Glutamatergic neuron (in vitro differentiated cells): Measurements from ENCODE around the gene NPIPB2. TPM values are rescaled to one million over a fixed set of nuclear protein-coding genes. Genes with fewer than 3 reads are reported as not detected.

Source experiments
- DNase-seq: peaks from one replicate; pipeline ENCODE4 v3.0.0; 2022
- H3K27ac Mint-ChIP-seq: one replicate; pipeline ENCODE4 v1.8.0; 2020; ENCODE audit warnings: mild to moderate bottlenecking, mixed read lengths, inconsistent platforms; ENCODE audit not compliant: unreplicated experiment
- H3K27me3 Mint-ChIP-seq: one replicate; pipeline ENCODE4 v1.8.0; 2020; ENCODE audit warnings: mild to moderate bottlenecking, moderate library complexity, mixed read lengths, inconsistent platforms; ENCODE audit not compliant: unreplicated experiment
- H3K36me3 Mint-ChIP-seq: one replicate; pipeline ENCODE4 v1.8.0; 2020; ENCODE audit warnings: mild to moderate bottlenecking, mixed read lengths, inconsistent platforms; ENCODE audit not compliant: unreplicated experiment
- H3K4me1 Mint-ChIP-seq: one replicate; pipeline ENCODE4 v1.8.0; 2020; ENCODE audit warnings: mild to moderate bottlenecking, low read depth, mixed read lengths, inconsistent platforms; ENCODE audit not compliant: unreplicated experiment
- H3K4me3 Mint-ChIP-seq: one replicate; pipeline ENCODE4 v1.8.0; 2020; ENCODE audit warnings: mild to moderate bottlenecking, mixed read lengths, inconsistent platforms; ENCODE audit not compliant: unreplicated experiment
- H3K9me3 Mint-ChIP-seq: one replicate; pipeline ENCODE4 v1.8.0; 2020; ENCODE audit warnings: mild to moderate bottlenecking, moderate library complexity, mixed read lengths, inconsistent platforms; ENCODE audit not compliant: unreplicated experiment
- total RNA-seq: library from RNA; stranded (reverse); fragmentation: NEBNext Ultra II Directional; extraction: Animal tissue kit (Norgen Biotek cat#: 25700); gene quantifications from one replicate; pipeline ENCODE4 v1.2.1, GENCODE V29; 2021; ENCODE audit not compliant: unreplicated experiment
- TF ChIP-seq, protein P1 (sequence below): fragments of 200-600 bp; sonication (generic); IDR thresholded peaks from one replicate; pipeline ENCODE4 v1.5.0; 2021; ENCODE audit not compliant: partially characterized antibody, unreplicated experiment

NPIPB2 gene
- total RNA-seq, 1 donor from 2014 or later = 14.4 TPM

DNA sequence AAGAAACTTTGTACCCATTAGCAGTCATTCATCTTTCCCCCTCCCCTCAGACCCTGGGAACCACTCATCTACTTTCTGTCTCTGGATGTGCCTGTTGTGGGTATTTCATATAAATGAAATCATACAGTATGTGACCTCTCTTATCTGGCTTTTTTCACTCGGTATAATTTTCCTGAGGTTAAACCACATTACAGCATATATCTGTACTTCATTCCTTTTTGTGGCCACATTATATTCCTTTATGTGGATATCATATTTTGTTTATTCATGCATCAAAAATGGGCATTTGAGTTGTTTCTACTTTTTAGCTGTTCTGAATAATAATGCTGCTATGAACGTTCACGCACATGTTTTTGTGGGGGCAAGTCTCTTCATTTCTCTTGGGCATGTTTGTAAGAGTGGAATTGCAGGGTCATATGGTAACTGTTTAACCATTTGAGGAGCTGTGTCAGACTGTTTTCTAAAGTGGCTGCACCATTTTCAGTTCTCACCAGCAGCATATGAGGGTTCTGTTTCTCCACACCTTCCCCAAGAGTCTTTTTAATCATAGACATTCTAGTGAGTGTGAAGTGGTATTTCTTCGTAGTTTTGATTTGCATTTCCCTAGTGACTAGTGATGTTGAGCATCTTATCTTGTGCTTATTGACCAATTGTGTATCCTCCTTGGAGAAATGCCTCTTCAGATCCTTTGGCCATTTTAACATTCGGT is 38.4 kb upstream of the NPIPB2 start:
- H3K27ac Mint-ChIP-seq = no peak overlapping the region
- peaks cover 3% of the 10 kb centered on the region for H3K27me3 Mint-ChIP-seq
- peaks cover 28% of the 10 kb centered on the region for H3K4me1 Mint-ChIP-seq
- H3K4me3 Mint-ChIP-seq = no peak overlapping the region
- no peaks in the 10 kb centered on the region for H3K36me3 Mint-ChIP-seq
- H3K9me3 Mint-ChIP-seq = peaks cover 7% of the 10 kb centered on the region
- no peak for DNase-seq
- TF ChIP-seq, protein P1, sequence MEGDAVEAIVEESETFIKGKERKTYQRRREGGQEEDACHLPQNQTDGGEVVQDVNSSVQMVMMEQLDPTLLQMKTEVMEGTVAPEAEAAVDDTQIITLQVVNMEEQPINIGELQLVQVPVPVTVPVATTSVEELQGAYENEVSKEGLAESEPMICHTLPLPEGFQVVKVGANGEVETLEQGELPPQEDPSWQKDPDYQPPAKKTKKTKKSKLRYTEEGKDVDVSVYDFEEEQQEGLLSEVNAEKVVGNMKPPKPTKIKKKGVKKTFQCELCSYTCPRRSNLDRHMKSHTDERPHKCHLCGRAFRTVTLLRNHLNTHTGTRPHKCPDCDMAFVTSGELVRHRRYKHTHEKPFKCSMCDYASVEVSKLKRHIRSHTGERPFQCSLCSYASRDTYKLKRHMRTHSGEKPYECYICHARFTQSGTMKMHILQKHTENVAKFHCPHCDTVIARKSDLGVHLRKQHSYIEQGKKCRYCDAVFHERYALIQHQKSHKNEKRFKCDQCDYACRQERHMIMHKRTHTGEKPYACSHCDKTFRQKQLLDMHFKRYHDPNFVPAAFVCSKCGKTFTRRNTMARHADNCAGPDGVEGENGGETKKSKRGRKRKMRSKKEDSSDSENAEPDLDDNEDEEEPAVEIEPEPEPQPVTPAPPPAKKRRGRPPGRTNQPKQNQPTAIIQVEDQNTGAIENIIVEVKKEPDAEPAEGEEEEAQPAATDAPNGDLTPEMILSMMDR = no peak

DNA sequence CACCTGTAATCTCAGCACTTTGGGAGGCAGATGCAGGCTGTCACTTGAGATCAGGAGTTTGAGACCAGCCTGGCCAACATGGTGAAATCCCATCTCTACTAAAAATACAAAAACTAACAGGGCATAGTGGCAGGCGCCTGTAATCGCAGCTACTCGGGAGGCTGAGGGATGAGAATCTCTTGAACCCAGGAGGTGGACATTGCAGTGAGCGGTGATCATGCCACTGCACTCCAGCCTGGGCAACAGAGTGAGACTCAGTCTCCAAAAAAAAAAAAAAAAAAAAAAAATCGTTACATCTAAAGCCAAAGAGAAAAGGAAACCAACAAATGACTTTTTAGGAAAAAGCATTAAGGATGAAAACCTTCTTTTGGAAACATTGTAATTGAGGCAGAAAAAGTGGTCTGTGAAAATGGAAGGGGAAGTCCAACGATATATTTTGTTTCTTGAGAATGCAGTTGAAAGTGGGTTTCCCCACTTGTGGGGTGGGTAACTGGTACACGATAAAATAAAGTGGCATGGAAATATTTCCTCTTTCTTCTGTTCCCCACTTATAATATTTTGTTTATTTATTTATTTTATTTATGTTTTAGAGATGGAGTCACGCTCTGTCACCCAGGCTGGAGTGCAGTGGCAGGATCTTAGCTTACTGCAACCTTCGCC is 37.3 kb upstream of the NPIPB2 start:
- Mint-ChIP-seq H3K4me1 (peaks cover 28% of the 10 kb centered on the region), H3K36me3 (no peaks in the 10 kb centered on the region)

DNA sequence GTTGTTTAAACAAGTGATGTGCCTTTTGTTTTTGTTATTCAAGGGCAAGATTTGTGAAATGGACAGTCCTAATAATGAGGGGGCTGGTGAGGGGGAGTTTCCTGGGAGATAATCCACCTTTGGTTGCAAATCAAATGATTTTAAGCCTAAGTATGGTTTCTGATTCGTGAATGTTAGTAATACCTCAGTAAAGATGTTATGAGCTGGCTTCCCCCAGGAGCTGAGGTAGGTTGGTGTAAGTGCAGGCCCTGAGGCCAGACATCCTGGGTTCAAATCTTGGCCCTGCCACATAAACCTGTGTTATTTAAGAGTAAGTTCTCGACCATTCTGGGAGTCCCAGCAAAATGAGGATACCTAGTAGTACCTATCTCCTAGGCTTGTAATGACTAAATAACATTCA is 36.2 kb upstream of the NPIPB2 start:
- H3K4me1 Mint-ChIP-seq = peaks cover 26% of the 10 kb centered on the region
- TF ChIP-seq, protein P1 = no peak
- H3K27me3 Mint-ChIP-seq = peaks cover 3% of the 10 kb centered on the region
- peak overlapping the region; percentile 93 for H3K4me3 Mint-ChIP-seq
- no peaks in the 10 kb centered on the region for H3K36me3 Mint-ChIP-seq
- H3K27ac Mint-ChIP-seq = peak overlapping the region; percentile 29
- H3K9me3 Mint-ChIP-seq = peaks cover 8% of the 10 kb centered on the region
- no peak for DNase-seq

More for the DNA sequence above, 37.3 kb upstream of the NPIPB2 start:
- Mint-ChIP-seq H3K27me3 (peaks cover 3% of the 10 kb centered on the region), H3K4me3 (no peak overlapping the region), H3K27ac (no peak overlapping the region), H3K9me3 (peaks cover 8% of the 10 kb centered on the region)
- TF ChIP-seq, protein P1 = no peak
- DNase-seq = no peak

DNA sequence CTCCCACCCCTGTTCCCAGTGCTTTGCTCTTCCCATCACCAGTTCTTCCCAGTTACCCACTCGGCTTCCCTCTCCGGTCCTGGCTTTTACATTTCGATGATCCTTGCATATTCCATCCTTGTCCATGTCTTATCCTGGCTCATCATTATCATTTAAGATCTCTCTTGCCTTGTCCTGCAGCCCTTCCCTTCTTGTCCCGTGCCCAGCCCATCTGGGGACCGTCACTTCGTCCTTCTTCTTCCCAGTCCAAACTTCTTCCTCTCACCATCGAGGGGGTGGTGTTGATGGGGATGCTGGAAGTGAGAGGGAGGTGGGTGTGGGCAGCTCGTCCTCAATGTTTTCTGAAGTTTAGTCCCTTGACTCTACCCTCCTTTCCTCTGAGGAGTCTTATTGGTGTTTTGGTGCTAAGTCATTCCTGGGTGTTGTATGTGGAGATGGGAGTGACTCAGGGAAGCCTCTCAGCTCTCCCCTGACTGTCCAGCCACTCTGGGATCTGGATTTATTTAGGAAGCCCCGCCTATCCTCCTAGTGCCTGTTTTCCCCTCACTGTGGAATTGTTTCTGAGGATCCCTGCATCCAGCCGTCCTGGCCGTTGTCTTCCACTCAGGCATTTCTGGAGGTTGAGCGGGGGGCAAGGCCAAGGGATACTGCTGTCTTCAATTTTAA is 35.7 kb upstream of the NPIPB2 start:
- peak overlapping the region; percentile 79 for H3K27ac Mint-ChIP-seq
- no peaks in the 10 kb centered on the region for H3K36me3 Mint-ChIP-seq
- H3K9me3 Mint-ChIP-seq = peaks cover 8% of the 10 kb centered on the region
- peaks cover 26% of the 10 kb centered on the region for H3K4me1 Mint-ChIP-seq
- peaks cover 3% of the 10 kb centered on the region for H3K27me3 Mint-ChIP-seq
- TF ChIP-seq, protein P1 = no peak
- H3K4me3 Mint-ChIP-seq = peak overlapping the region; percentile 93
- DNase-seq = no peak
